WTC11 (cell line): ENCODE data around the gene KNTC1. TPM values are rescaled to one million over a fixed set of nuclear protein-coding genes. Genes with fewer than 3 reads are reported as not detected.
A peak's percentile ranks its signal among the peaks of the same experiment; 100 is the strongest.
"Not testable (repeated sequence)": the region's sequence is repeated elsewhere in the genome, so short reads cannot be mapped to it uniquely, and the experiment has no call there.

ENCODE experiments used
- ATAC-seq: fragments of 200-7000 bp; cut with Tn5 transposase; 2 replicates; pipeline ENCODE4 v1.10.0; 2021; ENCODE audit warnings: mild to moderate bottlenecking, moderate library complexity
- CTCF ChIA-PET: fragments of 300-600 bp; sonication (Branson Sonifier 250); formaldehyde crosslinking; loops from one replicate; lab custom pipeline; 2021; ENCODE audit warnings: antibody characterized with exemption; lab: Charles Lee
- POLR2A ChIA-PET: fragments of 350-600 bp; sonication (Branson Sonifier 250); formaldehyde crosslinking; loops from one replicate; lab custom pipeline; 2021; ENCODE audit warnings: antibody characterized with exemption; lab: Charles Lee
- DNase-seq: peaks from one replicate; pipeline ENCODE4 v3.0.0; 2021; ENCODE audit warnings: low spot score
- H3K27ac Mint-ChIP-seq: 2 replicates; pipeline ENCODE4 v1.8.0; 2021; ENCODE audit warnings: mixed read lengths
- H3K27me3 Mint-ChIP-seq: 2 replicates; pipeline ENCODE4 v1.8.0; 2021; ENCODE audit warnings: low read depth, mild to moderate bottlenecking, moderate library complexity, mixed read lengths
- H3K36me3 Mint-ChIP-seq: 2 replicates; pipeline ENCODE4 v1.8.0; 2021; ENCODE audit warnings: mixed read lengths
- H3K4me1 Mint-ChIP-seq: 2 replicates; pipeline ENCODE4 v1.8.0; 2022; ENCODE audit warnings: mixed read lengths
- H3K4me3 Mint-ChIP-seq: 2 replicates; pipeline ENCODE4 v1.8.0; 2021; ENCODE audit warnings: mild to moderate bottlenecking, moderate library complexity, mixed read lengths
- H3K9me3 Mint-ChIP-seq: 2 replicates; pipeline ENCODE4 v1.8.0; 2021; ENCODE audit warnings: mixed read lengths
- ATF1 ChIP-seq: sonication (generic); formaldehyde crosslinking; IDR thresholded peaks from 2 replicates; pipeline ENCODE4 v1.8.1; 2023; ENCODE audit warnings: mild to moderate bottlenecking, moderate library complexity, missing genetic modification reagents
- ATF6 ChIP-seq: sonication (generic); formaldehyde crosslinking; IDR thresholded peaks from 2 replicates; pipeline ENCODE4 v1.8.1; 2023; ENCODE audit warnings: mild to moderate bottlenecking, missing genetic modification reagents
- E2F5 ChIP-seq: sonication (generic); formaldehyde crosslinking; IDR thresholded peaks from 2 replicates; pipeline ENCODE4 v1.8.1; 2022; ENCODE audit warnings: mild to moderate bottlenecking, moderate library complexity, missing genetic modification reagents
- EMX1 ChIP-seq: fragments of 250-450 bp; sonication (Bioruptor Pico); IDR thresholded peaks from 2 replicates; pipeline ENCODE4 v1.8.0; 2021; ENCODE audit warnings: mild to moderate bottlenecking
- FOXJ3 ChIP-seq: sonication (generic); formaldehyde crosslinking; IDR thresholded peaks from 2 replicates; pipeline ENCODE4 v1.9.0; 2021; ENCODE audit warnings: missing genetic modification reagents, mild to moderate bottlenecking, borderline replicate concordance
- FOXK1 ChIP-seq: sonication (generic); formaldehyde crosslinking; IDR thresholded peaks from 2 replicates; pipeline ENCODE4 v1.8.0; 2022; ENCODE audit warnings: mild to moderate bottlenecking, moderate library complexity, missing genetic modification reagents
- GRHL2 ChIP-seq: fragments of 250-450 bp; sonication (Bioruptor Pico); IDR thresholded peaks from 2 replicates; pipeline ENCODE4 v1.8.0; 2022; ENCODE audit warnings: mild to moderate bottlenecking, moderate library complexity; ENCODE audit not compliant: insufficient replicate concordance, severe bottlenecking
- IRF2 ChIP-seq: sonication (generic); formaldehyde crosslinking; IDR thresholded peaks from 2 replicates; pipeline ENCODE4 v1.8.0; 2022; ENCODE audit warnings: low read depth, missing genetic modification reagents, borderline replicate concordance
- SMAD4 ChIP-seq: sonication (generic); formaldehyde crosslinking; IDR thresholded peaks from 2 replicates; pipeline ENCODE4 v1.8.0; 2022; ENCODE audit warnings: mild to moderate bottlenecking, missing genetic modification reagents
- SOX15 ChIP-seq: fragments of 250-450 bp; sonication (Bioruptor Pico); IDR thresholded peaks from 2 replicates; pipeline ENCODE4 v1.9.0; 2021; ENCODE audit warnings: mild to moderate bottlenecking
- TCF7 ChIP-seq: sonication (generic); formaldehyde crosslinking; IDR thresholded peaks from 2 replicates; pipeline ENCODE4 v1.8.0; 2022; ENCODE audit warnings: mild to moderate bottlenecking, low read depth, missing genetic modification reagents, moderate library complexity
- USF2 ChIP-seq: sonication (generic); formaldehyde crosslinking; IDR thresholded peaks from 2 replicates; pipeline ENCODE4 v1.8.1; 2023; ENCODE audit warnings: mild to moderate bottlenecking, missing genetic modification reagents, moderate library complexity
- ZNF121 ChIP-seq: sonication (generic); formaldehyde crosslinking; IDR thresholded peaks from 2 replicates; pipeline ENCODE4 v1.8.0; 2023; ENCODE audit warnings: missing genetic modification reagents
- ZNF138 ChIP-seq: sonication (generic); formaldehyde crosslinking; conservative IDR thresholded peaks from 2 replicates; pipeline ENCODE4 v1.8.1; 2022; ENCODE audit warnings: mild to moderate bottlenecking, moderate library complexity, missing genetic modification reagents
- ZNF263 ChIP-seq: sonication (generic); formaldehyde crosslinking; IDR thresholded peaks from 2 replicates; pipeline ENCODE4 v1.8.1; 2022; ENCODE audit warnings: low read depth, mild to moderate bottlenecking, moderate library complexity, missing genetic modification reagents
- ZNF423 ChIP-seq: fragments of 250-450 bp; sonication (Bioruptor Pico); IDR thresholded peaks from 2 replicates; pipeline ENCODE4 v2.1.2; 2022; ENCODE audit warnings: mild to moderate bottlenecking, moderate library complexity
- total RNA-seq: library from RNA; stranded (reverse); gene quantifications from 3 replicates; pipeline ENCODE4 v1.2.3, GENCODE V29; 2021

KNTC1 gene
- total RNA-seq, 1 experiment from 2014 or later, result 85.1 TPM

- ATAC-seq, H3K27ac Mint-ChIP-seq, H3K4me1 Mint-ChIP-seq, H3K9me3 Mint-ChIP-seq, H3K27me3 Mint-ChIP-seq, H3K4me3 Mint-ChIP-seq, POLR2A ChIA-PET, CTCF ChIA-PET, DNase-seq: not testable (repeated sequence)
- peak; percentile 77; the same call in 1 of the 2 replicates for TF ChIP-seq ZNF121 (CRISPR knock-in tag)
- peaks cover 72% of the 10 kb centered on the region for H3K36me3 Mint-ChIP-seq
Observed at GRCh38 chr12:122484385-122484784, 42.7 kb upstream of the KNTC1 start.

- H3K4me1 Mint-ChIP-seq, H3K4me3 Mint-ChIP-seq, H3K27me3 Mint-ChIP-seq, DNase-seq, CTCF ChIA-PET, H3K27ac Mint-ChIP-seq, H3K9me3 Mint-ChIP-seq, ATAC-seq: not testable (repeated sequence)
- POLR2A ChIA-PET, result interaction anchor here (0.5 kb wide), 1 partner anchor 12 kb away, joined by 4 read pairs; no protein-coding TSS in a partner anchor
- H3K36me3 Mint-ChIP-seq, result peaks cover 73% of the 10 kb centered on the region
Observed at GRCh38 chr12:122486360-122486759, 40.7 kb upstream of the KNTC1 start.

GRCh38 chr12:122486805-122487426, 40.1 kb upstream of the KNTC1 start:
- ChIA-PET POLR2A (interaction anchor here (0.5 to 0.8 kb wide), 2 partner anchors 11 to 12 kb away, joined by 3 to 4 read pairs; no protein-coding TSS in a partner anchor), CTCF (no interaction called here)
- H3K27me3 Mint-ChIP-seq, result no peaks in the 10 kb centered on the region
- H3K4me3 Mint-ChIP-seq, result no peak overlapping the region
- no peaks in the 10 kb centered on the region for H3K4me1 Mint-ChIP-seq
- ATAC-seq (no peak), DNase-seq (no peak)
- no peak overlapping the region for H3K27ac Mint-ChIP-seq
- TF ChIP-seq ATF1 (CRISPR knock-in tag) (no peak), IRF2 (CRISPR knock-in tag) (no peak), ZNF263 (CRISPR knock-in tag) (no peak), FOXK1 (CRISPR knock-in tag) (no peak), E2F5 (no peak), TCF7 (CRISPR knock-in tag) (no peak), FOXJ3 (CRISPR knock-in tag) (no peak), EMX1 (CRISPR knock-in tag) (no peak), ZNF423 (CRISPR knock-in tag) (no peak), GRHL2 (CRISPR knock-in tag) (no peak), SMAD4 (CRISPR knock-in tag) (no peak), ATF6 (CRISPR knock-in tag) (no peak), USF2 (CRISPR knock-in tag) (no peak), ZNF138 (CRISPR knock-in tag) (no peak), SOX15 (CRISPR knock-in tag) (no peak)
- H3K36me3 Mint-ChIP-seq, result peaks cover 72% of the 10 kb centered on the region
- H3K9me3 Mint-ChIP-seq, result peaks cover 4% of the 10 kb centered on the region

GRCh38 chr12:122487807-122488206, 39.2 kb upstream of the KNTC1 start:
- peaks cover 76% of the 10 kb centered on the region for H3K36me3 Mint-ChIP-seq
- H3K4me3 Mint-ChIP-seq, ATAC-seq, DNase-seq, POLR2A ChIA-PET, CTCF ChIA-PET, H3K4me1 Mint-ChIP-seq, H3K9me3 Mint-ChIP-seq, H3K27me3 Mint-ChIP-seq, H3K27ac Mint-ChIP-seq: not testable (repeated sequence)
